ENCODE data around the gene SLC39A8. TPM values are rescaled to one million over a fixed set of nuclear protein-coding genes. Genes with fewer than 3 reads are reported as not detected.

SLC39A8 gene
- total RNA-seq, 3 donors from 2014 or later (not counting 1 experiment from before 2014, with no cell fraction given), result 18.0 to 20.0 (median 18.2) TPM

DNA sequence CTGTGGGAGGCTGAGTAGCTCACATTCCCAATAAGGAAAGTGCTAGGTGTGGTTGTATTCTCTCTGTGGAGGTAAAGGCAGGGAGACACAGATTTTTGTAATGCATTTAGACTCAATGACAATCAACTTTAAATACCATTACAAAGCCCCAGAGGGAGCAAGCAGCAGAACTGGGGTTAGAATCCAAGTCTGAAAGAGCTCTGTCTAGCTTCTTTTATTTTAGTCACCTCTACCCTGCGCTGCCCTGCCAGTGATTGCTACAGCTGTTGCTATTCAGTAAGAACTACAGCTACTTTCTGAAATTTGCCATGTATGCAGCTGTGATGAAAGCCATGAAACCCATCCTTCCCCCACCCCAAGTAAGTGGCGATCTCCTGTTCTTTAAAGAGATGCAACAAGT is 22.5 kb downstream of the SLC39A8 start:
- no peak overlapping the region for H3K27ac Mint-ChIP-seq
- Histone ChIP-seq H3K27ac (ENCODE audit: low read length) (no peak overlapping the region), H3K4me3 (ENCODE audit: low read length) (no peak overlapping the region), H3K27me3 (ENCODE audit: control insufficient read depth, insufficient read depth, low read length) (no peaks in the 10 kb centered on the region), H3K9me3 (ENCODE audit: control insufficient read depth, insufficient read depth, low read length) (no peaks in the 10 kb centered on the region), H3K4me1 (ENCODE audit: control insufficient read depth, insufficient read depth, low read length) (no peaks in the 10 kb centered on the region), H3K36me3 (ENCODE audit: control insufficient read depth, insufficient read depth, low read length) (no peaks in the 10 kb centered on the region)
- H3K4me1 Mint-ChIP-seq, result peaks cover 7 to 21% of the 10 kb centered on the region in 2 donors
- no peaks in the 10 kb centered on the region for H3K27me3 Mint-ChIP-seq (ENCODE audit: low read depth in 2 of 2)
- no peak overlapping the region for H3K4me3 Mint-ChIP-seq
- H3K9me3 Mint-ChIP-seq, result no peaks in the 10 kb centered on the region
- H3K36me3 Mint-ChIP-seq, result no peaks in the 10 kb centered on the region
- intact Hi-C loops (cut with micrococcal nuclease), result no loop called here
- WGBS (ENCODE audit: insufficient coverage), result 92% methylated on average over 1 of the region's 2 CpGs
- TF ChIP-seq, protein P1, sequence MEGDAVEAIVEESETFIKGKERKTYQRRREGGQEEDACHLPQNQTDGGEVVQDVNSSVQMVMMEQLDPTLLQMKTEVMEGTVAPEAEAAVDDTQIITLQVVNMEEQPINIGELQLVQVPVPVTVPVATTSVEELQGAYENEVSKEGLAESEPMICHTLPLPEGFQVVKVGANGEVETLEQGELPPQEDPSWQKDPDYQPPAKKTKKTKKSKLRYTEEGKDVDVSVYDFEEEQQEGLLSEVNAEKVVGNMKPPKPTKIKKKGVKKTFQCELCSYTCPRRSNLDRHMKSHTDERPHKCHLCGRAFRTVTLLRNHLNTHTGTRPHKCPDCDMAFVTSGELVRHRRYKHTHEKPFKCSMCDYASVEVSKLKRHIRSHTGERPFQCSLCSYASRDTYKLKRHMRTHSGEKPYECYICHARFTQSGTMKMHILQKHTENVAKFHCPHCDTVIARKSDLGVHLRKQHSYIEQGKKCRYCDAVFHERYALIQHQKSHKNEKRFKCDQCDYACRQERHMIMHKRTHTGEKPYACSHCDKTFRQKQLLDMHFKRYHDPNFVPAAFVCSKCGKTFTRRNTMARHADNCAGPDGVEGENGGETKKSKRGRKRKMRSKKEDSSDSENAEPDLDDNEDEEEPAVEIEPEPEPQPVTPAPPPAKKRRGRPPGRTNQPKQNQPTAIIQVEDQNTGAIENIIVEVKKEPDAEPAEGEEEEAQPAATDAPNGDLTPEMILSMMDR (IDR thresholded peaks at IDR 0.05), result no peak
- no peak for DNase-seq
- no peak for ATAC-seq

DNA sequence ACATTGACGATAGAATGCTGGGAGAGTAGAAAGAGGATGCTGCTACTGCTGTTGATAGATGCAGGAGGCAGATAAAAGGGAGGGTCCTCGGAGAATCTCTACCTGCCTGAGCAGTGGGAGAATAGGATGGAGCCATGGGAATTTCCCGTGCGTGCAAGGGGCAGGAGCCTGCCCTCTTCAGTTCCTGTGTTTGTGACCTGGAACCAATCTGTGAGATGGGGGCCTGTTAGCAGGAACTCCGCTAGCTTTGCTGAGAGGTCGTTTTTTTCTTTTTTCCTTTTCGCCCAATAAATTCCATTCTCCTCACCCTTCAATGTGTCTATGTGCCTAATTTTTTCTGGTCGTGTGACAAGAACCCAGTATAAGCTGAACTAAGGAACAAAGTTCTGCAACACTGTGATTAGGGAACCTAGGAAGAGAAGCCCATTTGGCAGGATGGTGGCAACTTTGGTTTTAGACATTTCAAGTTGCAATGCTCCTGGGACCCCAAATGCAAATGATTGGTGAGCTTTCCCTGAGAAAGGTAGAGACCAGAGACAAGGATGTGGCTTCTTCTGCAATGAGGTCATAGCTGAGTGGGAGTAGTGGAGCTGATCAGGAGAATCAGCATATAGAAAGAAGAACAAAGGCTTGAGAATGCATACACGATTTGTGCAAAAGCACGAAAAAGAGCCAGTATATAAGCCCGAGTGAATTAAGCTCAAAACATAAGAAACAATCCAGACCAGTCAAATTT is 23.9 kb downstream of the SLC39A8 start:
- Mint-ChIP-seq H3K27ac (no peak overlapping the region), H3K27me3 (ENCODE audit: low read depth in 2 of 2) (no peaks in the 10 kb centered on the region), H3K4me3 (no peak overlapping the region), H3K36me3 (no peaks in the 10 kb centered on the region), H3K4me1 (peaks cover 7 to 16% of the 10 kb centered on the region in 2 donors), H3K9me3 (no peaks in the 10 kb centered on the region)
- Histone ChIP-seq H3K27me3 (ENCODE audit: control insufficient read depth, insufficient read depth, low read length) (no peaks in the 10 kb centered on the region), H3K4me3 (ENCODE audit: low read length) (no peak overlapping the region), H3K36me3 (ENCODE audit: control insufficient read depth, insufficient read depth, low read length) (no peaks in the 10 kb centered on the region), H3K4me1 (ENCODE audit: control insufficient read depth, insufficient read depth, low read length) (no peaks in the 10 kb centered on the region), H3K9me3 (ENCODE audit: control insufficient read depth, insufficient read depth, low read length) (no peaks in the 10 kb centered on the region), H3K27ac (ENCODE audit: low read length) (no peak overlapping the region)
- ATAC-seq, result no peak
- TF ChIP-seq, protein P1 (IDR thresholded peaks at IDR 0.05), result no peak
- DNase-seq, result no peak
- WGBS (ENCODE audit: insufficient coverage), result 85% methylated on average over 10 of the region's 11 CpGs
- intact Hi-C loops (cut with micrococcal nuclease), result no loop called here

DNA sequence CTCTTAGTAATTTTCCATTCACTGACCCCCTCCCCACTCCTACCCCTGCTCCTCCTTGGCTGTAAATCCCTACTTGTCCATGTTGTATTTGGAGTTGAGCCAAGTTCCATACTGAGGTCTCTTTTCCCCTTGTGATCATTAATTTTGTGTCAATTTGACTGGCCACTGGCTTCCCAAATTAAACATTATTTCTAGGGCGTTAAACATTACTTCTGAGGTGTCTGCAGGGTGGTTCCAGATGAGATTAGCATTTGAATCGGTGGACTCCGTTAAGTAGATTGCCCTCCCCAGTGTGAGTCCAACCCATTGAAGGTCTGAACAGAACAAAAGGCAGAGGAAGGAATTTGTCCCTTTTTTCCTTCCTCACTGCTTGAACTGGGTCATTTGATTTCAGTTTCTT is 25.7 kb downstream of the SLC39A8 start:
- Histone ChIP-seq H3K36me3 (ENCODE audit: control insufficient read depth, insufficient read depth, low read length) (no peaks in the 10 kb centered on the region), H3K4me1 (ENCODE audit: control insufficient read depth, insufficient read depth, low read length) (no peaks in the 10 kb centered on the region), H3K9me3 (ENCODE audit: control insufficient read depth, insufficient read depth, low read length) (no peaks in the 10 kb centered on the region), H3K4me3 (ENCODE audit: low read length) (no peak overlapping the region), H3K27me3 (ENCODE audit: control insufficient read depth, insufficient read depth, low read length) (no peaks in the 10 kb centered on the region), H3K27ac (ENCODE audit: low read length) (no peak overlapping the region)
- peaks cover 7 to 11% of the 10 kb centered on the region in 2 donors for H3K4me1 Mint-ChIP-seq
- no peak overlapping the region for H3K27ac Mint-ChIP-seq
- 87% methylated on average over 3 of the region's 3 CpGs for WGBS (ENCODE audit: insufficient coverage)
- intact Hi-C loops (cut with micrococcal nuclease), result no loop called here
- H3K36me3 Mint-ChIP-seq, result no peaks in the 10 kb centered on the region
- no peaks in the 10 kb centered on the region for H3K9me3 Mint-ChIP-seq
- TF ChIP-seq, protein P1 (IDR thresholded peaks at IDR 0.05), result no peak
- H3K4me3 Mint-ChIP-seq, result no peak overlapping the region
- no peaks in the 10 kb centered on the region for H3K27me3 Mint-ChIP-seq (ENCODE audit: low read depth in 2 of 2)
- DNase-seq (no peak), ATAC-seq (no peak)

DNA sequence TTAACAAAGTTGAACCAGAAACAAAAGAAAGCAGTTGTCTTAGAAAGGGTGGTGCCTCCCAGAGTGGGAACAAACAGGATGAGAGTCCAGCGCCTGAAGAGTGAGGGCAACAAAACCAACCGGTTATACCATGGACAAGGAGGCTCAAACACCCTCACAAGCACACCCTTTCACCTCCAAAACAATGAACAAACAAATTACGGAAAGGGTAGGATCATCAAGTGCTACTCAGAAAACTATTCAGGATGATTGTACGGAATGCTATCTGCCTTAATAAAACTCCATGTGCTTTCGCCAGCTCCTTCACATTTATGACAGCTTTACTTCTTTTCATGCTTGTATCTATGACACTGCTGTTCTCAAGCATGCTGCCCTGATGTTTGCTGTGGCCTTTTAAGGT is 26.8 kb downstream of the SLC39A8 start:
- no peaks in the 10 kb centered on the region for H3K9me3 ChIP-seq (ENCODE audit: control insufficient read depth, insufficient read depth, low read length)
- TF ChIP-seq, protein P1 (IDR thresholded peaks at IDR 0.05), result no peak
- ATAC-seq (no peak), DNase-seq (no peak)
- no peaks in the 10 kb centered on the region for H3K27me3 ChIP-seq (ENCODE audit: control insufficient read depth, insufficient read depth, low read length)
- no peak overlapping the region for H3K4me3 Mint-ChIP-seq
- H3K27ac Mint-ChIP-seq, result no peak overlapping the region
- no peaks in the 10 kb centered on the region for H3K4me1 ChIP-seq (ENCODE audit: control insufficient read depth, insufficient read depth, low read length)
- H3K27me3 Mint-ChIP-seq (ENCODE audit: low read depth in 2 of 2), result no peaks in the 10 kb centered on the region
- H3K27ac ChIP-seq (ENCODE audit: low read length), result no peak overlapping the region
- H3K4me3 ChIP-seq (ENCODE audit: low read length), result no peak overlapping the region
- peaks cover 7 to 11% of the 10 kb centered on the region in 2 donors for H3K4me1 Mint-ChIP-seq
- no peaks in the 10 kb centered on the region for H3K9me3 Mint-ChIP-seq
- intact Hi-C loops (cut with micrococcal nuclease), result no loop called here
- H3K36me3 Mint-ChIP-seq, result no peaks in the 10 kb centered on the region
- H3K36me3 ChIP-seq (ENCODE audit: control insufficient read depth, insufficient read depth, low read length), result no peaks in the 10 kb centered on the region
- WGBS (ENCODE audit: insufficient coverage), result 97% methylated on average over 5 of the region's 5 CpGs

Measured in natural killer cell (primary cell).